PFSK-1 (cell line): ENCODE measurements around the gene CDHR3.

Experiments
- POLR2AphosphoS5 ChIP-seq: IDR thresholded peaks from 2 replicates; pipeline ENCODE4 v1.6.1; 2012; ENCODE audit warnings: low read depth, mild to moderate bottlenecking, control low read depth, low read length, moderate library complexity
- SIN3A ChIP-seq: IDR thresholded peaks from 2 replicates; pipeline ENCODE4 v1.6.1; 2012; ENCODE audit warnings: mild to moderate bottlenecking, low read length, moderate library complexity, borderline replicate concordance; ENCODE audit not compliant: insufficient read depth
- TAF1 ChIP-seq: IDR thresholded peaks from 2 replicates; pipeline ENCODE4 v1.6.1; 2012; ENCODE audit warnings: low read length, control low read depth, borderline replicate concordance; ENCODE audit not compliant: insufficient read depth
- TF ChIP-seq, protein P1 (sequence below), 2 experiments: IDR thresholded peaks; 2 replicates each; pipeline versions ENCODE4 v1.6.1 to v1.8.0; 2011 to 2012; ENCODE audit warnings: low read depth in 2 of 2, low read length in 2 of 2, control low read depth in 1 of 2, inconsistent platforms in 1 of 2, mild to moderate bottlenecking in 1 of 2, moderate library complexity in 1 of 2; ENCODE audit not compliant: insufficient read depth in 1 of 2

DNA sequence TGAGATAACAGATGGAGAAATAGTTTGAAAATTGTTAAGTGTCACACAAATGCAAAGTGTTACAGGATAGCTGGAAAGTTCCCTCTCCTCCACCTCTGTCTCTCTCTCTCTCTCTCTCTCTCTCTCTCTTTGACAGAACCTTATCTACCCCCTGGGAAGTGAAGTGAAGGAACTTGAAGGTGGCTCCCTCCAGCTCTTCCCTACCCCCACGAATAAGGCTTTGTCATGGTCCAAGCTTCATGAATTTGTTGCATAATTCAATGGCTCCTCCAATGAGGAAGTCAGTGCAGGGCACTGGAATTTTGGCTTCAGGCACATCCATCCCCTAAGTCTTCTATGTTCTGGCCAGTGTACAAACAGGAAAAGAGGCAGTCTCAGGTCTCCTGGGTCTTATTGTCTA, 66.4 kb downstream of the CDHR3 start:
- TF ChIP-seq POLR2AphosphoS5: no peak
- TF ChIP-seq TAF1: no peak
- TF ChIP-seq SIN3A: no peak
- TF ChIP-seq, protein P1, sequence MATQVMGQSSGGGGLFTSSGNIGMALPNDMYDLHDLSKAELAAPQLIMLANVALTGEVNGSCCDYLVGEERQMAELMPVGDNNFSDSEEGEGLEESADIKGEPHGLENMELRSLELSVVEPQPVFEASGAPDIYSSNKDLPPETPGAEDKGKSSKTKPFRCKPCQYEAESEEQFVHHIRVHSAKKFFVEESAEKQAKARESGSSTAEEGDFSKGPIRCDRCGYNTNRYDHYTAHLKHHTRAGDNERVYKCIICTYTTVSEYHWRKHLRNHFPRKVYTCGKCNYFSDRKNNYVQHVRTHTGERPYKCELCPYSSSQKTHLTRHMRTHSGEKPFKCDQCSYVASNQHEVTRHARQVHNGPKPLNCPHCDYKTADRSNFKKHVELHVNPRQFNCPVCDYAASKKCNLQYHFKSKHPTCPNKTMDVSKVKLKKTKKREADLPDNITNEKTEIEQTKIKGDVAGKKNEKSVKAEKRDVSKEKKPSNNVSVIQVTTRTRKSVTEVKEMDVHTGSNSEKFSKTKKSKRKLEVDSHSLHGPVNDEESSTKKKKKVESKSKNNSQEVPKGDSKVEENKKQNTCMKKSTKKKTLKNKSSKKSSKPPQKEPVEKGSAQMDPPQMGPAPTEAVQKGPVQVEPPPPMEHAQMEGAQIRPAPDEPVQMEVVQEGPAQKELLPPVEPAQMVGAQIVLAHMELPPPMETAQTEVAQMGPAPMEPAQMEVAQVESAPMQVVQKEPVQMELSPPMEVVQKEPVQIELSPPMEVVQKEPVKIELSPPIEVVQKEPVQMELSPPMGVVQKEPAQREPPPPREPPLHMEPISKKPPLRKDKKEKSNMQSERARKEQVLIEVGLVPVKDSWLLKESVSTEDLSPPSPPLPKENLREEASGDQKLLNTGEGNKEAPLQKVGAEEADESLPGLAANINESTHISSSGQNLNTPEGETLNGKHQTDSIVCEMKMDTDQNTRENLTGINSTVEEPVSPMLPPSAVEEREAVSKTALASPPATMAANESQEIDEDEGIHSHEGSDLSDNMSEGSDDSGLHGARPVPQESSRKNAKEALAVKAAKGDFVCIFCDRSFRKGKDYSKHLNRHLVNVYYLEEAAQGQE (IDR thresholded peaks at IDR 0.05; ENCODE audit: insufficient read depth in 1 of 2, low read depth in 2 of 2, low read length in 2 of 2): no peak
